Activated CD4-positive, CD25-positive, alpha-beta regulatory T cell treated with anti-CD3 and anti-CD28 coated beads, Interleukin-2, amount 50 U/mL, for 24 hours (primary cell): Measurements from ENCODE around the gene PANK4.
"Not testable (repeated sequence)": the region's sequence is repeated elsewhere in the genome, so short reads cannot be mapped to it uniquely, and the experiment has no call there.

Source experiments
- ATAC-seq, 2 donors: fragments of 150-1000 bp; cut with Tn5 transposase; one replicate each; pipeline ENCODE4 v1.10.0; 2021; ENCODE audit warnings: mild to moderate bottlenecking in 1 of 2, moderate library complexity in 1 of 2

Gene PANK4

DNA sequence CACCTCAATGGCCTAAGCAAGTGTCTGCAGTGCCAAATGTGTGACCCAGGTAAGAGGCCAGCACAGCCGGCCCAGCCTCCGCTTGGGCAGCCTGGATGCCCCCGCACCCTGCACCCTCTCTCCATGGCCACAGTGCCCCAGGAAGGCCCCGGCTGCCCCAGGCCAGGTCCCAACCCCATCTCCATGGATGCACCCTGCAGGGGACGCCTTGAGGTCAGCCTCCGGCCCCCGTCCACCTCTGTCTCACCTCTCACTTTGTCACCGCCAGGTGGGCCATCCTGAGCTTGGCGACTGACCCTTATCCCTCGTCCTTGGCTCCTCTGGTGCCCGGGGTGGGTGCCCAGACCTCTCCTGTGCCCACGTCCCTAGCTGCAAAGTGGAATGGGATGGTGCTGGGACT lies 32.0 kb upstream of the PANK4 start:
- no peak for ATAC-seq

DNA sequence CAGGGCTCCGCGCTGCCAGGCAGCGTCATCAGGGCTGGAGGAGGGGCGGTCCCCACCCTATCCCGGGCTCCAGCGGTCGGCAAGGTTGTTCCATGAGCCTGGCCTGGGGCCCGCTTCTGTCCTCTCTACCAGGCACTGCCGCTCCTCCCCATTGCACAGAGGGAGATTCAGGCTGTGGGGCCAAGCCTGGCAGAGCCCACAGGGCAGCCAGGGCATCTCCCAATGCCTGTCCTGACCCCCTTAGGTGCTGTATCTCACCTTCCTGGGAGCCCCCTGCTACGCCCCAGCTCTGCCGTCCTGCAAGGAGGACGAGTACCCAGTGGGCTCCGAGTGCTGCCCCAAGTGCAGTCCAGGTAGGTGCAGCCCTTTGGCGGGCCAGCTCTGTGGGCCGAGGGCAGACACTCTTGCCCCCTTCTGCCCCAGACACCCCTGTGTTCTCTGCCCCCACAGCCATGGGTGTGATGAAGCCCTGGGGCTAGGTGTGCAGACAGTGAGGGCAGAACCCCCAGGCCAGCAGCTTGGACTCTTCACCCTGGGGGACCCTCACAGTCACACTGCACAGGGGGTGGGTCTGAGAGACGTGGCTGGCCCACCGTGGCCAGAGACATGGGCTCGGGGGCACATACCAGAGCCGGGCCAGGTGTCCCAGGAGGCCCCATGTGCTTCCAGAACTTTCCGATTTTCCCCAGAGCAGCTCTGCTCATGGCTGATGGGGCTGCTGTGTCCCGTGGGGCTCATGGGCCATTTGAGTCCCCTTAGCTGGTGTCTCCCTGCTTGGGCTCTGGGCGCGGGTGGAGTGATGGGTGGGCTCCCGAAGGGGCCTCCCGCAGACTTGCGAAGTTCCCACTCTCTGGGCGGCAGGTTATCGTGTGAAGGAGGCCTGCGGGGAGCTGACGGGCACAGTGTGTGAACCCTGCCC lies 31.3 kb upstream of the PANK4 start:
- ATAC-seq: no peak

DNA sequence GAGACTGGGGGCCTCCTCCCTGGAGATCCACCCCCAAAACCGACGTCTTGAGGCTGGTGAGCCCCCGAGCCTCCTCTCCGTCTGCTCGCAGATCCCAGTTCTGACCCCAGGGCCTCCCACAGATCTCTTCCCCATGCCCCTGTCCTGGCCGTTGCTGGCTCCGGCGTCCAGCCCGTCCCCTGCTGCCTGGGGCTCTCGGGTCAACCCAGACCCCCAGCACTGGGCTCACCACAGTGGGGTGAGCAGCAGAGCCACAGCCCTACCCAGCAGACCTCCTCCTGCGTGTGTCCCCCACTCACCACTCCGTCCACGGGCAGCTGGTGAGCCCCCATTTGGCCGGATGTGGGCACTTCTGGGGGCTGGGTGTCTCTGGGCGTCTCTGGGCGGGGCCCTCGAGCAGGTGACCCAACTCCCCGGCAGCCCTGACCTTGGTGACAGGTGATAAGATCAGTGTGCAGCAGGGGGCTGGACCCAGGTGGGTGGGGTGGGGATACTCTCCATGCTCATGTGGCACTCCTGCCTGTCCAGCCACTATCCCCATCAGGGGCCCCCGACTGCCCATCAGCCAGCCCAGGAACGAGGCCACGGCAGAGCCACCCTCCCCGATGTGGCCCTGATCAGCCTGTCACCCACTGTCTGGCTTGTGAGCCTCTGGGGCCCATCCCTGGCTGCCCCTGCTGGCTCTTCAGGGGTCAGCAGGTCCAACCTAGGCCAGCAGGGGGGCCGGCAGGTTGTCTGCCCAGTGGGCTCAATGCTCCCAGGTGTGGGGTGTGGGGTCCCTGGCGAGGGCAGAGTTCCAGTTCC lies 30.5 kb upstream of the PANK4 start:
- peak; percentile 2 to 7 for ATAC-seq

DNA sequence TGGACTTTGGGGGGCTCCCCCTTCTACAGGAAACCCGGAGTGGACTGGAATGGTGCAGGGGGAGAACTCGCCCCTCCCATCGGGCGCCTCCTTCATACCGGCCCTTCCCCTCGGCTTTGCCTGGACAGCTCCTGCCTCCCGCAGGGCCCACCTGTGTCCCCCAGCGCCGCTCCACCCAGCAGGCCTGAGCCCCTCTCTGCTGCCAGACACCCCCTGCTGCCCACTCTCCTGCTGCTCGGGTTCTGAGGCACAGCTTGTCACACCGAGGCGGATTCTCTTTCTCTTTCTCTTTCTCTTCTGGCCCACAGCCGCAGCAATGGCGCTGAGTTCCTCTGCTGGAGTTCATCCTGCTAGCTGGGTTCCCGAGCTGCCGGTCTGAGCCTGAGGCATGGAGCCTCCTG lies 29.9 kb upstream of the PANK4 start, which contains the start of gene TNFRSF14:
TSS of gene TNFRSF14 (plus strand) at position 95 of the 401 bp plus-strand sequence. CDS start at position 389, 294 bp downstream.
- peak; percentile 81 to 84 for ATAC-seq

DNA sequence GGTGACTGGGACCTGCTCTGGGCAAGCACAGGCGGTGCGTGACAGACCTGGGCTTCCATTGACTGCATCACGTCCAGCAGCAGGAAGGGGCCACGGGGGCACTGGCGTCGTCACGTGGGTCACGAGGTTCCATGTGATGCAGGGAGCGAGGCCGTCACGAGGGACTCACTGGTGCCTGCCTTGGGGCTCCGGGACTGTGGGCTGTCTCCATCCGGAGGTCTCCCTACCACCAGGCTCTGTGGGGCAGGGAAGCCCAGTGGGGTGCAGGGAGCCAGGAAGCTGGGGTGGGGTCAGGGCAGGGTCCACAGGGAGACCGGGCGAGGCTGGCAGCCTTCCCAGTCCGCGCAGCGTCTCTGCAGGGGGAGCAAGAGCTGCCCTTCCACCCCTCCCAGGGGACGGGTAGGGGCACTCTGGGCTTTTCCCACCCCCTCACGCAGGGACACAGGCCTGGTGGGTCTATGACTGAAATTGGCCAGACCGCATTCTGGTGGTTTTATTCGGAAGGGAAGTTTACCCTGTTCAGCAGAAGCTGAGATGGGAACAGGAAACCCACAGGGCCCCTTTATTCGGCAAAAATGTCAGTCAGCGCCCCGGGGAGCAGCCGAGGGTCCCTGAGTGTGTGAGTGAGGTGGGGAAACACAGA lies 29.4 kb upstream of the PANK4 start:
- ATAC-seq: peak; percentile 64 to 66

DNA sequence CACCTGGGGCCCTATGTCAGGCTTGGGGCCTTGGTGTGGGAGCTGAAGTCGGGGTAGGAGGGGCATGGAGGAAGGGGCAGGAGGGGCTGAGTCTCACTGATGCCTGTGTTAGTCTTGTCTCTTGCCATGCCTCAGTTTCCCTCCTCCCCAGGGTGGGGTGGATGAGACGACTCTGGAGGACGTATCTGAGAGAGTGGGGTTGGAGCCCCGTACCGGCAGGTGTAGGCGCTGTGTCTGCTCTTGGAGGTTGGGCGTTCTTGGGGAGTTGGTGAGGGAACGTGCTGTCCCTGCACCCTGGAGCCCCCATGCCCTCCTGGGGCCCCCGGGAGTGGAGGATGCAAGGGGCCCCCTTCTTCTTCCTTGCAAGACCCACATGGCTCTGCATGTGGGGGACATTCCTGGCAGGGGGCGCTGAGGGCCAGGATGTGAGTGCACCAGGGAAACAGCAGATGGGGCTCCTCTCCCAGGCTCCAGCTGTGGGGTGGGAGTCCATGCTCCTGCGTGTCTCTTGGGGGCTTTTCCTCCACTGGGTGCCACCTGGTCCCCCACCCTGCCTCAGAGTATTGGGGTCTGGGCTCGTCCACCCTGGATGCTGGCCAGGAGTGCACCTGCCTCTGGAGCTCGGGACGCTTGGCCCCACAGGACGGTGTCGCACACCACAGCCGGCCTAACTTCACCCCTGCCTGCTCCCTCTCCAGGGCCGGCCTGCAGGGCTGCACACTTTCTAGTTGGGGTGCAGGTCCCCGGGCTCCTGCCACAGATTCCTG lies 28.4 kb upstream of the PANK4 start:
- ATAC-seq: no peak

DNA sequence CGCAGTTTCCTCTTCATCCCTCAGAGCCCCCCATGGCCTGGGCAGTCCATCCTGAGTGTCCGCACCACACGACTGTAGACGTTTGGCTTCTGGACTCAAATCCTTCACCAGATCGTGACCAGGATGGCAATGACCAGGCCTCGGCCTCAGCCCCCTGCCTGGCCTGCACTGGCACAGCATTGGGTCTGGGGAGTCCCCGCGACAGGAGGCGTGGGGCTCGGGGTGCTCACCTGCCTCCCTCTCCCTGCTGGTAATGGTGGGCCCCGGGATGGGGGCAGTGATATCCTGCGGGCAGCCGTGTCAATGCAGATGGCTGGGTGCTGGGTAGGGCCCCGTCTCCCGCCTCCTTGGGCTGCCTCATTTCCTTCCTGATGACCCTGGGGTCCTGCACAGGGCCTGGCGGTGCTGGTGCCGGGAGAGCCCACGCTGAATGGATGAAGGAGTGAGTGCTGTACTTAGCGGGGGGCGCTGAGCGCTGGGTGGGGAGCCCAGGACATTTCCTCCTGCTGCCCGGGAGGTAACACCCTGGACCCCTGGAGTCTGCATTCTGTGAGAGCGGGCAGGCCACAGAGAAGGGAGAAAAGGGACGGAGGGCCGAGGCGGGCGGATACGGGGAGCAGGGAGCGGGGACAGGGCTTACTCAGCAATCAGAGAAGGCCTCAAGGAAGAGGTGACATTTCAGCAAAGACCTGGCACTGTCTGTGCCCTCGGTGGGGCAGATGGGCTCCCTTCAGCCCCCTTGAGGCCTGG lies 27.6 kb upstream of the PANK4 start:
- ATAC-seq: no peak

DNA sequence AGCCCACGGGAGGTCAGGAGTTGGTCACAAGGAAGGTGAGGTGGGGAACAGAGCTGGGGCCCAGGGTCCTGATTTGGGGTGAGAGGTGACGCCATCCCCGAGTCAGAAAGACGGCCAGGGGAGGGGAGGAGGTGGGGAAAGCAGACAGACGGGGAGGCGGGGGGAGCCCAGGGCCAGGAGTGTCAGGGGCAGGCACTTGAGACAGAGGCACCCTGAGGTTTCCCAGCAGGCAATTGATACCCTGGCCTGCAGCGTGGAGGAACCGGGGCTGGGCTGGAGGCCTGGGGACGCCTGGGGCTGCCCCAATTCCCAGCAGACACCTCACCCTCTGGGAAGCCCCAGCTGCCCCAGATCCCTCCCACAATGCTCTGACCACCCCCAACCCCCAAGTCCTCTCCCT lies 26.7 kb upstream of the PANK4 start:
- ATAC-seq: not testable (repeated sequence)

DNA sequence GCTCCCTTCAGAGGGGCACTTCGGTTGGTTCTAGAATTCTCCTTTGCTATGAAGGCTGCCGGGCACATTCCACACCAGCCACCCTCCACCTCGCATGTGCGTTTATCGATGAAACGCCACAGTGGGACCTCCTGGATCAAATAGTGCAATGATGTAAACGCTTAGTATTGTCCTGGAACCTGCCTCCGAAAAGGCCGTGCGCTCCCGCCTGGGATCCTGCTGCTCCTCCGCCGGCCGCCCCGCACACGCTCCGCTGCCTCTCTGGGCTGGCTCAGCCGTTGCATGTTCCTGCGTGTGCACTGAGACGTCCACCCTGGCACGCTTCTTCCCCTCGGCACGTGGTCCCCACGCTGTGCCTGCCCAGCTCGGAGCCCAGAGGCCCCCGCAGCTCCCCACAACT lies 25.8 kb upstream of the PANK4 start:
- ATAC-seq: no peak

DNA sequence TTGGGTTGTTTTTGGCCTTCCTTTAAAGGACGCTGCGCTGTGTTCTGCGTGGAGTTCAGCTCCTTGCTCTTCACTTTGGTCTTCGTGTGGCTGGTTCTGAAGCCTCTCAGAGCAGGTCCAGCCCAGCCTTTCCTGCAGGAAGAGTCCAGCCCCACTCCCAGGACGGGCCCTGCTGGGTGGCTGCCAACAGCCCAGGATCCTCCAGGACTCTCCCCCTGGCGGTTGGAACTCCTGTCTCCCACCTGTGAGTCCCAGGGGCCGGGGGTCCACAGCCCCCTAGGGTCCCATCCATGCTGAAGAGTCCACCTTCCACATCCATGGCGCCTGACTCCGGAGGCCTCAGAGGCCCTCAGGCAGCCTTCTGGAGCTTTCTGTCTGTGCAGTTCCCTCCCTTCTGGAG lies 25.1 kb upstream of the PANK4 start:
- not testable (repeated sequence) for ATAC-seq

DNA sequence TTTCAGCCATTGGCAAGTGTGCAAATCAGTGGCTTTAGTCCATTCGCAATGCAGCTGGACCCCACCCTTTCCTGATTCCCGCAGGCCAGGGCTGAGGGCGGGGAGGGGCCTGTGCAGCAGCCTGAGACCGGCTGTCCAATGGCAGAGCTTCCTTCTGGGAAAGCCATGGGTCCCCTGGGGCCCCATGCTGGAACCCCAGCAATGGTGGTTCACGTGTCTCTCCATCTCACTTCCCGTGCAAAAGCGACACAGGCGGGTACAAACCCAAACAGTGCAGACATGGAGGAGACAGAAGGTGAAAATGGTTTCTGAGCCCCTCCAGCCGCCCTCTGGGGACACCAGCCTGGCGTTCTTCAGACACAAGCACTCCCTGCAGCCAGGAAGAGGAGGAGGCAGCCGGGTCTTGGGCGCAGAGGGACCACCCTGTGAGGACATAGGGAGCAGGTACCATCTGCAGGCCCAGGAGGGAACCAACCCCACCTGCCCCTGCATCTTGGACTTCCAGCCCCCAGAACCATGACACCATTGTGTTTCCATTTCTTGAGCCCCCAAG lies 24.0 kb upstream of the PANK4 start:
- ATAC-seq: not testable (repeated sequence)

DNA sequence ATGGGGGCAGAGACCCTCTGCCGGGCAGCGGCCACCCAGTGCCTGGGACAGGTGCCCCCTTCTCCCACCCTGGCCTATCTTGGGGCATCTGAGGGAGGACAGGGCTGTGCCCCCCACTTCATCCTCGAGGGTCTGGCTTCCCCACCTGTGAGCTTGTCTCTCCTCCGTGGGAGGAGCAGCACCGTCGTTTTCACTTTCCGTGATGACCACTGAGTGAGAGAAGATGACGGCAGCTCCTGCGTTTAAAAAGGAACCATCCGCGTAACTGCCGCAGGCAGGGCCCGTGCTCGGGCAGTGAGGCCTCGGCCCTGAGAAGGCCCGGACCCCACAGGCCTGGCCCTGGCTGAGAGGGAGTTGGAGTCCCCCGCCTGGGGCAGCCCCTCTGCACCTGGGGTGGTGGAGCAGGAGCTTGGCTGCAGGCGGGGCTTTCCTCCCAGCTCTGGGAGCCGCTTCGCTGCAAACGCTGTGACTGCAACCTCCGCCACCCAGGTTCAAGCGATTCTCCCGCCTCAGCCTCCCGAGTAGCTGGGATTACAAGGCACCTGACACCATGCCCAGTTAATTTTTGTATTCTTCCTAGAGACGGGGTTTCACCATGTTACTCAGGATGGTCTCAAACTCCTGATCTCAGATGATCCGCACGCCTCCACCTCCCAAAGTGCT lies 23.1 kb upstream of the PANK4 start:
- not testable (repeated sequence) for ATAC-seq

DNA sequence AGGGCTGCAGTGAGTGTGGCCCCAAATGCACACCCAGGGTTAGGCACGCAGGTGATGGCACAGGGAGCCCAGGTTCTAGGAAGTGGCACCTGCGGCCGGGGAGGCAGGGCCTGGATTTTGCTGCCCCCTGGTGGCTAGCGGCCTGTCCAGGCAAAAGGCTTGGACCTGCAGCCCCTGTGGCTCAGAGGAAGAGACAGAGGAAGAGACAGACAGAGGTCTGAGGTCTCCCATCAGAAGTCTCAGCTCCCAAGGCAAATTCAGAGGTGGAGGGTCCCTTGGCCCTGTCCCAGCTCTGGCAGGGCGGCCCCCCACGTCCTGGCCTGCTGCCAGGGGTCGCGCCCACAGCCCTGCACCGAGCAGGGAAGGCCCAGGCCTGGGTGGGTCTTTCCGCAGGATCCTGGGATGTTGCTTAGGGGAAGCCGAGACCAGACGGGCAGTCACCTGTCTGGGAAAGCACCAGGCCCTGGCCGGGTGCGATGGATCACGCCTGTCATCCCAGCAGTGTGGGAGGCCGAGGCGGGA lies 21.7 kb upstream of the PANK4 start:
- peak; percentile 20 to 27 for ATAC-seq

DNA sequence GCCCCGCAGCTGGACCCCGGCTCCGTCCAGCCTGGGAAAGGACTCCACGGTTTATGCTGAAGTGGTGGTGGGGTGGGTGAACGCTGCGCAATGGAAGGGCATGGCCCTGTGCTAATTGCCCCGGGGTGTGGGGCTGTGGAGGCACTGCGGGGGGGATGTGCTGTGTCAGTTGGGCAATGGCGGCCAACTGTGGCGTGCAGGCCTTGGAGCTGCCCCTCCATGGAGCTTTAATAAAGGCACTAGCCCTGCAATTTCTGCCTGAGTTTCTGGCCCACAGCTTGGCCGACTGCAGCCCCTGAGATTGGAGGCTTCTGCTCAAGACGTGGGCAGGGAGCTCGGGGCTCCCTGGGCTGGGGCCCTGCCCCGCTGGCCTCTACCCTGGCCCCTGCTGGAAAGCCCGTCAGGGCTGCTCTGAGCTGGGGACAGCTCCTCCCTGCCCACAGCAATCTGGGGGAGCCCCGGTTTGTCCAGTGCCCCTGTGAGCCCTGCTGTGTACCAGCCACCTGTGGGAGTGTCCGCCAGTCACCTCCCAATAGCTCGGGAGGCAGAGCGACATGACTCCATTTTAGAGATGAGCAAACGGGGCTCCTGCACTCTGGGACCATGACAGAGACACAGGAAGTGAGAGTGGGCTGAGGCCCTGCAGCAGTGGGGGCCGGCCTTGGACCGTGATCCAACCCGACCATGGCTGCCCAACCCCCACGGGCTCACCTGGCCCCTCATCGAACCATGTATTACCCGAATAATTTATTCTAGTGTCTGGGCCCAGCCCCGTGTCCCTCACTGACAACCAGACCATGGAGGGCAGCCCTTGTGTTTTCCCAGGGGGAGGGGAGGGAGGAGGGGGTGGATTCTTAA lies 21.0 kb upstream of the PANK4 start:
- ATAC-seq: peak; percentile 29 to 31

DNA sequence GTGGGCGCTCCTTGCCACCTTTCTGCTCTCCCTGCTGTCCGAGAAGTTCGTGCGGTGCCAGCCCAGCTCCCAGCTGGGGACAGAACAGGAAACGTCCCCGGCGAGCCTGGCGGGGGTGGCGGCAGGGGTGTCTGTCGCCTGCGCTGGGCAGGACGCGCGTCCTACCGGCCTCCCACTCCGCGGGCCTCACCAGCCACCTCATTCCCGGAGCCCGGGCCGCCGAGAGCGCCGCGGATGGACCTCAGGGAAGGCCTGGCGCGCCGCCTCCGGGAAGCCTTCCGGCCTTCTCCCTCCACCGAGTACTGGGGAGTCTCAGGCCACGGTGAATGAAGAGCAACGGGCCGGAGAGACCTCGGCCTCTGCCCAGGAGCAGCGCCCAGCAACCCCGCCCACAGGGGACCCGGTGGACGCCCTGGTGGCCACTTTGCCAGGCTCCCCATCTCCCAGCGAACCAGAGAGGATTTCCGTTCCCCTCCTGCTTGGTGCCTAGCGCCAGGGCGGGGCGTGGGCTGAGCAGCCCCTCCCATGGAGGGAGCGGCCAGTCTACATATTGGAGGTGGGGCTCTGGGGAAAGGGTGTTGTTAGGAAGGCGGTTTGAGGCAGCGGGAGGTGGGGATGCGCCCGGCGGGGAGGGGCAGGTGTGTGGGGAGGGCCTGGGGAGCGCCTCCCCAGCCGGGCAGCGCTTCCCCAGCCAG lies 20.3 kb upstream of the PANK4 start:
- peak; percentile 44 to 57 for ATAC-seq

DNA sequence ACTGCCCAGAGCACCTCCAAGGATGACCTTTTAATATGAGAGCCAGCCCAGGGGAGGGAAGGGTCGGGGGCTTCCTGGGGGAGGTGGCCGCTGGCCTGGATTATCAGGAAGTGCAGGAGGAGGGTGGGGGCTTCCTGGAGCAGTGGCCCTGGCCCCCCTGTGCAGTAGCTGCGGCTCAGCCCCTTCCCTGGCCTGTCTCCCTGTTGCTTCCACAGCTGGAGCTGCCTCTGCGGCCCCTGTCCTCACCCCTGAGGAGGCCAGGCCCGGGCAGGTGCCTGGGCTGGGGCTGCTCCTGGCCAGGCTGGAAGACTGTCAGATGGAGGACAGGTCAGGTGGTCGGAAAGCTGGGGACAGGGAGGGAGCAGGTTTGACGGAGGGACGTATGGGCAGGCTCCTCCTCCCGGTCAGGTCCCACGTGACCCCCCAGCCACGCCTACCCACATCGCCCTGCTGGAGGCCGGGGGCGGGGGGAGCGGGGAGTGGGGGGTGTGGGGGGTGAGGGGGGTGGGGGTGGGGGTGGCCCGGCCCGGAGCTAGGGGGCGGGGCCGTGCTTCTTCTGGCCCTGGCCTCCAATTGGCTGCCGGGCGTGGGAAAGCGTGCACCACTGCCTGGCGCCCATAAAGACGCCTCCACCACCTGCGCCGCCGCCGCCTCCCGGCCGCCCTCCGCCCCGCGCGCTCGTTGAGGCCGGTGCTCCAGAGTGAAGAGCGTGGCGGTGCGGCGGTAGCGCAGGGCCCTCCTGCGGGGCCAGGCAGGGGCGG lies 19.5 kb upstream of the PANK4 start:
- ATAC-seq: peak; percentile 46 to 47

DNA sequence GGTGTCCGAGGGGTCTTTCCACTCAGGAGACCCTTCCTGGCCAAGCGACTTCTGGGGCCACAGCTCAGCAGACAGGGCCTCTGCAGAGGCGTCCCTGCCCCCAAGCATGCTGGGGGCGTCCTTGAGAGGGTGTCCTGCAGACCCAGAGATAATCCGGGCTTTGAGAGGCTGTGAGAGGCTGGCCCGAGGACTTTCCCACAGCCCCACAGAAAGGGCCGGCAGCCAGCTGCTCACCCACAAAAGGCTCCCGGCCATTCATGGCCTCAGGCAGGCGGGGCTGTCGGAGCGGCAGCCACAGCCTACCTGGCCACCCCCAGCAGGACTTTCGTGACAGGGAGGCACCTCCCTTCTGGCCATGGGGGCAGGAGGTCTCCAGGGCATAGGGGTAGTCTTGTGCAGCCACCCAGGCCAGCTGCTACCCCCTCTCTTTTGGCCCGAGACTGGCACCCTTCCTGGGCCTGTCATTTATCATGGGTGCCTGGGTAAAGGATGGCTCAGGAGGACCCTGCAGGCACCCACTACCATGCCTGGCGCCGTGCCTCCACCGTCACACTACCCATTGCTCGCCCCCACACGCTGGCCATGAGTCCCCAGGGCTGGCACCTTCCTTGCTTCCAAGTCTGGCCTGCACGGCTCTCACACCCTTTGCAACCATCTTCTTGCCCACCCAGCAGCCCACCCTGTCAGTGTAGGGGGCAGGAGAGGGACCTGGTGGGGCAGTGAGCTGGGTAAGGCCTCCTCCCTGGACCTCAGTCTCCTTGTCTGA lies 18.7 kb upstream of the PANK4 start:
- no peak for ATAC-seq
